ENCODE data around the gene TMEM221. TPM values are rescaled to one million over a fixed set of nuclear protein-coding genes. Genes with fewer than 3 reads are reported as not detected.

The TMEM221 gene
- total RNA-seq (not detected in 2 replicates), polyA plus RNA-seq (0.06 and 0.08 TPM in 2 replicates), polyA minus RNA-seq (0.45 TPM in 1 of 2 replicates, not detected in the other), Bru-seq, nascent RNA (percentile 20 among the genes with signal in this experiment), BruChase-seq, experiment 1, labeled RNA remaining after a 6-hour chase (not detected), BruChase-seq, experiment 2, labeled RNA remaining after a 2-hour chase (not detected)
- 0.04 and 0.05 TPM in 2 replicates for polyA plus RNA-seq (2011; cell fraction: cytosol; rRNA removed)
- polyA plus RNA-seq (2011; cell fraction: nucleus; rRNA removed) = 0.14 TPM in 1 of 2 replicates, not detected in the other
- polyA plus RNA-seq (2012) = 0.10 and 0.13 TPM in 2 replicates
- not detected for polyA minus RNA-seq (2011; cell fraction: cytosol; rRNA and poly(A)+ RNA removed)
- not detected in 2 replicates for polyA minus RNA-seq (2011; cell fraction: nucleus; rRNA and poly(A)+ RNA removed)
- long read RNA-seq = 0 reads

DNA sequence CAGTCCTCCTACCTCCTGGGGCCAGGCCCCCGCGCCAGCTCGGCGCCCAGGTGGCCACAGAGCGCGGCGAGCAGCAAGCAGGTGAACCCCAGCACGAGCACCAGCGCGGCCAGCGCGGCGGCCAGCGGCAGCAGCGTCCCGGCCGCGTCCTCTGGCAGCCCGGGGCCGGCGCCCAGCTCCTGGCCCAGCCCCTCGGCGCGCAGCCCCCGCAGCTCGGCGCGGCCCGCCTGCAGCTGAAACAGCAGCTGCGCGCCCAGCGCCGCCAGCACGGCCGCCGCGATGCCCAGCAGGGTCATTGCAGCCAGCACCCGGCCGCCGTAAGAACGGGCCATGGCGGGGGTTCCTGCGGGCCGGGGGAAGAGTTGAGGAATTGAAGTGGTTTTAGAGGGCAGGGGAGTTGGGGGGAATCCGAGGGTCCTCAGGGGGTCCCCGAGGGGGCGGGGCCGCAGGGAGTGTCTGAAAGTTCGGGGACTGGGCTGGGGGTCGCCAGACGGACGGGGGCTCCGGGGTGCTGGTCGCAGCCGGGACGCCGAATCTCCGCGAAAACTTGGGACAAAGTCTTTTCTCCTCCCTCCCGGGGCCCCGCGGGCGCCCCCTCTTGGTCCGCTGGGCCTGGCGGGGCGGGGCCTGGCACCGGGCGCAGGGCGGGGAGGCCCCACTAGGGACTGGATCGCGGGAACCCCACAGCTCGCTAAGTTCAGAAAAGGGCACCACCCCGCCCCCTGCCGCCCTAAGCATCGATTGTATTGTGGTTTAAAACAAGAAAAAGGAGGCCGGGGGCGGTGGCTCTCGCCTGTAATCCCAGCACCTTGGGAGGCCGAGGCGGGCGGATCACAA is at the start of gene TMEM221:
Gene TMEM221 (minus strand): TSS at position 538 of the 837 bp plus-strand sequence. CDS start 206 bp downstream, at position 332.
- peak within 1 kb of the TSS; percentile 61 for H2AFZ ChIP-seq (ENCODE audit: low read depth, low read length)
- H3K36me3 ChIP-seq (ENCODE audit: control insufficient read depth in 2 of 2, extremely low read depth in 1 of 2, insufficient read depth in 2 of 2, low read length in 2 of 2) = no peaks in the 10 kb centered on the region
- POLR2A ChIA-PET = no interaction called here
- H3K9me1 ChIP-seq (replicated peaks; ENCODE audit: control insufficient read depth, extremely low read depth, insufficient read depth, low read length) = no peaks in the 10 kb centered on the region
- H3K4me1 ChIP-seq (ENCODE audit: control insufficient read depth, extremely low read depth, insufficient read depth, low read length) = no peaks in the 10 kb centered on the region
- FAIRE-seq = no peak
- CTCF ChIA-PET = interaction anchor here (0.5 to 2.2 kb wide), 13 partner anchors 10 to 411 kb away, joined by 3 to 11 read pairs (median 4); partner anchors contain the start of genes CCDC194, MVB12A and RPL18A
- TF ChIP-seq, protein P1, sequence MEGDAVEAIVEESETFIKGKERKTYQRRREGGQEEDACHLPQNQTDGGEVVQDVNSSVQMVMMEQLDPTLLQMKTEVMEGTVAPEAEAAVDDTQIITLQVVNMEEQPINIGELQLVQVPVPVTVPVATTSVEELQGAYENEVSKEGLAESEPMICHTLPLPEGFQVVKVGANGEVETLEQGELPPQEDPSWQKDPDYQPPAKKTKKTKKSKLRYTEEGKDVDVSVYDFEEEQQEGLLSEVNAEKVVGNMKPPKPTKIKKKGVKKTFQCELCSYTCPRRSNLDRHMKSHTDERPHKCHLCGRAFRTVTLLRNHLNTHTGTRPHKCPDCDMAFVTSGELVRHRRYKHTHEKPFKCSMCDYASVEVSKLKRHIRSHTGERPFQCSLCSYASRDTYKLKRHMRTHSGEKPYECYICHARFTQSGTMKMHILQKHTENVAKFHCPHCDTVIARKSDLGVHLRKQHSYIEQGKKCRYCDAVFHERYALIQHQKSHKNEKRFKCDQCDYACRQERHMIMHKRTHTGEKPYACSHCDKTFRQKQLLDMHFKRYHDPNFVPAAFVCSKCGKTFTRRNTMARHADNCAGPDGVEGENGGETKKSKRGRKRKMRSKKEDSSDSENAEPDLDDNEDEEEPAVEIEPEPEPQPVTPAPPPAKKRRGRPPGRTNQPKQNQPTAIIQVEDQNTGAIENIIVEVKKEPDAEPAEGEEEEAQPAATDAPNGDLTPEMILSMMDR (IDR thresholded peaks at IDR 0.05; ENCODE audit: extremely low read depth in 1 of 2, insufficient read depth in 1 of 2, low read depth in 1 of 2, low read length in 2 of 2) = peak; percentile 55 to 72
- TF ChIP-seq MYC (IDR thresholded peaks at IDR 0.05; ENCODE audit: low read depth, low read length) = no peak
- peak within 1 kb of the TSS in 1 of 3 experiments; percentile 37 for H3K4me3 ChIP-seq (replicated peaks in 1 of 3; ENCODE audit: insufficient read depth in 1 of 3, low read depth in 1 of 3, low read length in 3 of 3)
- no peaks in the 10 kb centered on the region for H3K79me2 ChIP-seq (ENCODE audit: control insufficient read depth, insufficient read depth, low read length)
- intact Hi-C loops (cut with micrococcal nuclease) = no loop called here
- H3K27ac ChIP-seq (ENCODE audit: insufficient read depth, low read depth, low read length) = no peak within 1 kb of the TSS
- no peaks in the 10 kb centered on the region for H4K20me1 ChIP-seq (replicated peaks; ENCODE audit: control insufficient read depth, extremely low read depth, insufficient read depth, low read length)
- H3K4me2 ChIP-seq (ENCODE audit: insufficient read depth, low read length) = no peak within 1 kb of the TSS
- H3K27me3 ChIP-seq (ENCODE audit: control insufficient read depth in 2 of 2, insufficient read depth in 2 of 2, low read length in 2 of 2) = peaks cover 8 to 14% of the 10 kb centered on the region in 2 experiments
- no TSS peak for BruUV-seq (replicated peaks)
- H3K9ac ChIP-seq (replicated peaks; ENCODE audit: extremely low read depth, insufficient read depth, low read length) = no peak within 1 kb of the TSS
- dilution Hi-C loops (cut with MboI; ENCODE audit: extremely low pct_ligation_motif_present, low sequenced_read_pairs) = no loop called here
- DNase-seq (ENCODE audit: low read depth, low spot score) = no peak
- no peaks in the 10 kb centered on the region for H3K9me3 ChIP-seq (replicated peaks; ENCODE audit: control insufficient read depth, insufficient read depth, low read length)

Data from endothelial cell of umbilical vein (primary cell).